HEK293T (cell line): Measurements from ENCODE around the gene KIRREL1.

Source experiments
- ARNT ChIP-seq: fragments of 450-650 bp; IDR thresholded peaks from 2 replicates; pipeline ENCODE4 v1.6.1; 2017; ENCODE audit warnings: mild to moderate bottlenecking
- BHLHE40 ChIP-seq: fragments of 450-650 bp; IDR thresholded peaks from 2 replicates; pipeline ENCODE4 v1.6.1; 2016; ENCODE audit warnings: mild to moderate bottlenecking, moderate library complexity, borderline replicate concordance
- ELF4 ChIP-seq: fragments of 450-650 bp; IDR thresholded peaks from 2 replicates; pipeline ENCODE4 v1.6.1; 2017; ENCODE audit warnings: antibody characterized with exemption
- FOXA1 ChIP-seq: fragments of 450-650 bp; IDR thresholded peaks from 2 replicates; pipeline ENCODE4 v1.6.1; 2016; ENCODE audit warnings: mild to moderate bottlenecking
- FOXK2 ChIP-seq: fragments of 450-650 bp; IDR thresholded peaks from 2 replicates; pipeline ENCODE4 v1.6.1; 2016; ENCODE audit warnings: mild to moderate bottlenecking
- LEF1 ChIP-seq: fragments of 450-650 bp; IDR thresholded peaks from 2 replicates; pipeline ENCODE4 v1.6.1; 2017; ENCODE audit warnings: mild to moderate bottlenecking, borderline replicate concordance
- PKNOX1 ChIP-seq: fragments of 450-650 bp; IDR thresholded peaks from 2 replicates; pipeline ENCODE4 v1.6.1; 2016
- SP1 ChIP-seq: fragments of 450-650 bp; IDR thresholded peaks from 2 replicates; pipeline ENCODE4 v1.6.1; 2017
- SUZ12 ChIP-seq: fragments of 450-650 bp; IDR thresholded peaks from 2 replicates; pipeline ENCODE4 v1.6.1; 2016; ENCODE audit warnings: mild to moderate bottlenecking
- TARDBP ChIP-seq: fragments of 450-650 bp; IDR thresholded peaks from 2 replicates; pipeline ENCODE4 v1.6.1; 2016
- ZNF384 ChIP-seq: fragments of 450-650 bp; IDR thresholded peaks from 2 replicates; pipeline ENCODE4 v1.6.1; 2016

DNA sequence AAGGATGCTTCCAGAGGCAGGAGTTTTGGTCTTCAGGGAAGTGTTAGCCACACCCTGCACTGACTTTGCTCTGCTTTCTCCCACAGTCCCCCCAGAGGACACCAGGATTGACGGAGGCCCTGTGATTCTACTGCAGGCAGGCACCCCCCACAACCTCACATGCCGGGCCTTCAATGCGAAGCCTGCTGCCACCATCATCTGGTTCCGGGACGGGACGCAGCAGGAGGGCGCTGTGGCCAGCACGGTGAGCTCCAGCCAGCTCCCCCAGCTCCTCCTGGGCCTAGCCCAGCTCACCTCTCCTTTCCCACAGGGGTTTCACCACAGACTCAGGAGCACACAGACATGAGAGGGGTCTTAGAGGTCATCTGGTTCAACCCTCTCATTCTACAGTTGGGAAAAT lies 90.9 kb downstream of the KIRREL1 start:
- TF ChIP-seq TARDBP (no peak), BHLHE40 (no peak), ARNT (no peak), FOXA1 (no peak), SP1 (no peak), LEF1 (no peak), PKNOX1 (no peak), ZNF384 (no peak), ELF4 (no peak), SUZ12 (no peak), FOXK2 (no peak)
